ENCODE measurements around the gene KIF16B.

DNA sequence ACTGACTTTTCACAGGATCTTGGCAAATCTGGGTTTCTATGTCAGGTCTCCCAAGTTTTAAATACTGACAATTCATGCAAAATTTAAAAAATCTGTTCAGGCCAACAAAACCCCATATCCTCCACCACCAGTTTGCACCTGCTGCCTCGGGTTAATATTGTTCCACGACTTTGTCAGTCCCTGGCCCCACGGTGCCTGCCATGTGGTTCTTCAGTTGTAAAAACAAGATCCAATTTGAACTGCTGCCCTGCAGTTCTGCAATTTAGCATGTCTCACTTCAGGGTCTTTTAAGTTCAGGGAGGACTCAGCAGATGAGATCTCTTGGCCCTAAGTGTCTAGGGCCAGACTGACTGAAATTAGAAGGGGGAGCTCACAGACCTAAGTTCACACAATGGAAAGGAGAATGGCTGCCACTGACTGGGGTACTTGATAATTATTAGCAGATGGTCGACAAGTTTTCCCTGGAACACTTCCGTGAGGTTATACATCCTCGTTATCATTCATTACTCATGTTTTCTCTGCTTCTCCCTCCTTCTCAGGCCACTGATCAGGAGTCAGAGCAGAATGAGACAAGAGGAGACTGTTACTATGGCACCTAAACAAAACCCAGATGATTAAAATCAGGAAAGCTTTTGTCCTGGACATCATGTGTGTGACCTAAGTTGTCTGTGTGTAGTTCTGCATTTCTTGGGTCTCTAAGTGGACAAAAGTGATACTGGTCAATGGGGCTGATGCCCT is 223.6 kb downstream of the KIF16B start:
- TF ChIP-seq, protein P1, sequence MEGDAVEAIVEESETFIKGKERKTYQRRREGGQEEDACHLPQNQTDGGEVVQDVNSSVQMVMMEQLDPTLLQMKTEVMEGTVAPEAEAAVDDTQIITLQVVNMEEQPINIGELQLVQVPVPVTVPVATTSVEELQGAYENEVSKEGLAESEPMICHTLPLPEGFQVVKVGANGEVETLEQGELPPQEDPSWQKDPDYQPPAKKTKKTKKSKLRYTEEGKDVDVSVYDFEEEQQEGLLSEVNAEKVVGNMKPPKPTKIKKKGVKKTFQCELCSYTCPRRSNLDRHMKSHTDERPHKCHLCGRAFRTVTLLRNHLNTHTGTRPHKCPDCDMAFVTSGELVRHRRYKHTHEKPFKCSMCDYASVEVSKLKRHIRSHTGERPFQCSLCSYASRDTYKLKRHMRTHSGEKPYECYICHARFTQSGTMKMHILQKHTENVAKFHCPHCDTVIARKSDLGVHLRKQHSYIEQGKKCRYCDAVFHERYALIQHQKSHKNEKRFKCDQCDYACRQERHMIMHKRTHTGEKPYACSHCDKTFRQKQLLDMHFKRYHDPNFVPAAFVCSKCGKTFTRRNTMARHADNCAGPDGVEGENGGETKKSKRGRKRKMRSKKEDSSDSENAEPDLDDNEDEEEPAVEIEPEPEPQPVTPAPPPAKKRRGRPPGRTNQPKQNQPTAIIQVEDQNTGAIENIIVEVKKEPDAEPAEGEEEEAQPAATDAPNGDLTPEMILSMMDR (IDR thresholded peaks at IDR 0.05) = no peak
- no peak for TF ChIP-seq POLR2A (IDR thresholded peaks at IDR 0.05)
